Glomerular endothelial cell (primary cell): ENCODE measurements around the gene GSG1L. TPM values are rescaled to one million over a fixed set of nuclear protein-coding genes. Genes with fewer than 3 reads are reported as not detected.

Source experiments
- DNase-seq: peaks from one replicate; pipeline ENCODE4 v3.0.0-alpha.2; 2011; ENCODE audit warnings: low read depth, low spot score; ENCODE audit errors: extremely low read depth
- total RNA-seq: library from RNA; depleted of rRNA; stranded (reverse); fragments of >200 nt; gene quantifications from 2 replicates; pipeline ENCODE4 v1.2.3, GENCODE V29; 2015

The GSG1L gene
- total RNA-seq, 1 donor from 2014 or later = not detected

DNA sequence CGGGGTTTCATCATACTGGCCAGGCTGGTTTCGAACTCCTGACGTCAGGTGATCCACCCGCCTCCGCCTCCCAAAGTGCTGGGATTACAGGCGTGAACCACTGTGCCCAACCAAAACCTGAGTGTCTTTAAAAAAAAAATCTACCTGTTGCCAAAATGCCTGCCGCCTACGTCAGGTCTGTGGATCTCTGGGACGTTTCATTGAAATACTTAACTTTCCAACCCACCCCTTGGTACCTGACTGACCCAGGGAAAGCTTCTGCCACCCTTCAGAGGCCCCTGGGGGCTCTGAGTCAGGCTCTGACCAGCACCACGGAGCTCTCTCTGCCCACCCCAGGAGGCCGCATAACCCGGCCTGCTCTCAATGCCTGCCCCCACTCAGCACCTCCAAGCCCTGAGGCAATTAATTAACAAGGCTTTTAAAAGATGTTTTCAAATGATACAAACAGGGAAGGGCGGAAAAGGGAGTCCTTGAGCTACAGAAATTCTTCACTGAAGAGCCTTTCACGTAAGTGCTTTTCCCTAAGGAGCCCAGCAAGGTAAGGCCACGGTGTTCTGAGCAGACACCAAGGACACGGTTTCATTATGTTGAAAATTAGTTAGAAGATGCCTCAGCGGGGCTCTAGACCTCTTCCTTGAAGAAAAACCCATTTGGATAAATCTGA is 29.3 kb upstream of the GSG1L start:
- no peak for DNase-seq

DNA sequence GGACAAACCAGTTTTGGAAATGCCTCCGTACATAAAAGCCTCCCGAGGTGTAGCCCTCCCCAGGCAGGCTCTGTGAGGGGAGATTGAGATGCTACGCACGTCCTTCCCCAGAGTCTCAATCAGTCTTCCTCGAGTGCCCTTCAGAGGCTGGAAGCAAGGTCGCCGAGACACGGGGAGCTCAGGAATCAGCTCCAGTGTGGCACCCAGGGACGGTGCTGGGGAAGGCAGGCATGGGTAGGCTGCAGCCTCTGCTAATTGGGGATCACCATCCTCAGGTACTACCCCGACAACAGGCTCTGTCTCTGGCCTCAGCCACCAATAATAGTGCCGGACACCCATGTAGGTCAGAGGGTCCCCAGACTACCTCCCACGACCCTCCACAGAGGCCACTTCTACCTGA is 28.1 kb upstream of the GSG1L start:
- DNase-seq = no peak

- no peak for DNase-seq
Observed at GRCh38 chr16:28090646-28091377, 27.3 kb upstream of the GSG1L start.

DNA sequence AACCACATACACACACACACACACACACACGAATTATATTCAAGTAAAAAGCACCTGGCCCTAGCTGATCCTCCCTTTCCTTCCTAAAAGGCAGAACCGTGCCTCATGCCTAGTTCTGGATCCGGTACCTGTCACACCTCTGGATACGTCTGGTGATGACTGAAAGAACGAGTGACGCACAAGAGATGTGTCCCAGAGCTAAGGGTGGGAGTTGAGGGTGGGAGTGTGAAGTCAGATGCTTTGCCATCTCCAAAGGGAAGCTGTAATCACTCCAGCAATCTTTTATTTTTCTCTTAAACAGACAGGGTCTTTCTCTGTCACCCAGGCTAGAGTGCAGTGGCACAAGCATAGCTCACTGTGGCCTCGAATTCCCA is 26.5 kb upstream of the GSG1L start:
- DNase-seq = no peak

DNA sequence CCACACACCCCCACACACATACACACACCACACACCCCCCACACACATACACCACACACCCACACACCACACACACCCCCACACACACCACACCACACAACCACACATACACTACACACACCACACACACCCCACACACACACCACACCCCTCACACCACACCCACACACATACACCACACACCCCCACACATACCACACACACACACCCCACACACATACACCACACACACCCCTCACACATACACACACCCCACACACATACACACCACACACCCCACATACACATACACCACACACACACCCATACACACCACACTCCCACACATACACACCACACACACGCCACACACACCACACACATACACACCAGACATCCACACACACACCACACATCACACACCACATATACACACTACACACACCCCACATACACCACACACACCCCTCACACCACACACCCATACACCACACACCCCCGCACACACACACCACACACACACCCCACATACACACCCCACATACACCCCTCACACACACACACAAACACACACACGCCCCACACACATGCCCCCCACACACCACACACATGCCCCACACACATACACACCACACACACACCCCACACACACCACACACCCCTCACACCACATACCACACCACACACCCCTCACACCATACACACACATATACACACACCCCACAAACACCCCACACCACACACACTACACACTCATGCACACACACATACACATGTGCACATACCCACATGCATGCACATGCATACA is 25.9 kb upstream of the GSG1L start:
- DNase-seq = no peak

DNA sequence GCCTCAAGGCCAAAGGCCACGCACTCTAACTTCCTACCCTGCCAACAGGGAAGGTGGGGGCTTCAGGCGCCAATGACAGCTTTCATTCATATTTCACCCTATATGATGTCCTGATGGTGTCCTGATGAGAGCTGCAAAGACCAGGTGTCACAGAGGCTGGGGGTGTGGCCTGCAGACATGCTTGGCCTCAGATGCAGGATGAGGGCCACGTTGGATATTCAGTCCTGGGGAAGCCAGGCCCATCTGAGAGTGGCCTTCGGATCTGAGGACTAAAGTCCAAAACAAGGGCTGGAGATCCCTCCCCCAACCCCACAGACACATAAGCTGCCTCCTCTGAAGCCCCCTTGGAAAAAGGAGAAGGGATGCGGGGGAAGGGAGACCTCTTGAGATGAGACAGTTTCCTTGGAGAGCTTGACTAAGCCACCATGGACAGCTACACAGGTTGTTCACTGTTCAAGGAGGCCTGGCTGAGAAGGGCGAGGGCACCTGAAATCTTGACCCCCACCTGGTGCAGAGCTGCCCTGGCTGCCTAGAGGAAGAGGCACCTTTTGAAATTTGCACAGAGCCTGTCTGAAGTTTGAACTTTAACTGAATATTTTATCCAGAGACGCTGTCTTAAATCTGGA is 24.3 kb upstream of the GSG1L start:
- no peak for DNase-seq

GRCh38 chr16:28087140-28087660 is 23.7 kb upstream of the GSG1L start:
- no peak for DNase-seq

DNA sequence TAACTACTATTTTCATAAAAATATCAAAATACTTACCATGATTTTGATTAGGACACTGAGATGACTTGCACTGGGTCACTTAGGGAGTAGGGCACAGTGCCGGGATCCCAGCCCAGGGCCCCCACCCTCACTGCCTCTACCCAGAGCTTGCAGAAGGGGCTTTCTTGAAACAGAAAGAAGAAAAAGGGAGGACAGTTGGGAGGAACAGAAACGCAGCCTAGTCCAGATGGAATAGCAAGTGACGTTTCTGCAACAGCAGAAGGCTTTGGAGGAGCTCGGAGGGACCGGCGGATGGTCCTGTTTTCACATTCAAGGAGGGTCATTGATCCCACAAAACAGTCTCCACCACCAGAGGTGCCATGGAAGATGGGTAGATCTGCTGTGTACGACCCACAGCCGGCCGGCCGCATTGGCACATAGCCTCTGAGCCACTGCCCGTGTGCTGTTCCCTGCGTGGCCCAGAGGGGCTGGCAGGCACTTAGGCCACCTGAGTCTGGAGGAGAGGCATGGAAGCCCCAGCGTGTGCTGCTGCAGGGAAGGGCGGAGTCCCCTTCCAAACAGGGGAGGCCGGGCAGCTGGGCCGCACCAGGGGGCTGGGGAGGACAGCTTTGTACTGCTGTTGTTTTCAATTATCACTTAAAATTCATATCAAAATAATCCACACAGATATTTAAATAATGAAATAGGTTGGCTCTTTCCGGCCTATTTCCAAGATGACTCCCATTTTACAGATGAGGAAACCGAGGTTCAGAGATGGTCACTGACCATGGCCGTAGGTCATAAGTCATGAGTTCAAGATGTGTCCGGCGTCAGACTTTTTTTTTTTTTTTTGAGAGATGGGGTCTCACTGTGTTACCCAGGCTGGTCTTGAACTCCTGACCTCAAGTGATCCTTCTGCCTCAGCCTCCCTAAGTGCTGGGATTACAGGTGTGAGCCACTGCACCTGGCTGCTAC is 22.9 kb upstream of the GSG1L start:
- no peak for DNase-seq

- no peak for DNase-seq
Observed at GRCh38 chr16:28085389-28086171, 22.1 kb upstream of the GSG1L start.

DNA sequence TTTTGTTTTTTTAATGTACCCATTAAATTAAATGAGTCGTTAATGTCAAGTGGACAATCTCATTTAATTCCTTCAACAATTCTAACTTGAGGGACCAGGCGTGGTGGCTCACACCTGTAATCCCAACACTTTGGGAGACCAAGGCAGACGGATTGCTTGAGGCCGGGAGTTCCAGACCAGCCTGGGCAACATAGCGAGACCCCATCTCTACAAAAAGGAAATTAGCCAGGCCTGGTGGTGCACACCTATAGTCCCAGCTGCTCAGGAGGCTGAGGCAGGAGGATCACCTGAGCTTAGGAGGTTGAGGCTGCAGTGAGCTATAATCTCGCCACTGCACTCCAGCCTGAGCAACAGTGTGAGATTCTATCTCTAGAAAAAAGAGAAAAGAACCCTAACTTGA is 20.7 kb upstream of the GSG1L start:
- DNase-seq = no peak

DNA sequence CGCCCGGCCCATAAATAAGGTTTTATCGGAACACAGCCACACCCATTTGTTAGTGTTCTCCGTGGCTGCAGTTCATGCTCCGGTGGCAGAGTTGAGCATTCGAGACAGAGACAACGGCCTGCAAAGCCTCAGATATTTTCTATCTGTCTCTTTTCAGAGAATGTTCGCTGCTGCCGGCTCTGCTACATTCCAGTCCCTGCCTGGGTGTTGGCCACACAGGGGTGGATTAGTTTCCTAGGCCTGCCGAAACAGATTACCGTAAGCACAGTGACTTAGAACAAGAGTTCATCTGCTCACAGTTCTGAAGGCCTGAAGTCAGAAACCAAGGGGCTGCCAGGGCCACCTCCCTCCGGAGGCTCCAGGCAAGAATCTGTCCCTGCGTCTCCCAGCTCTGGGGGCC is 19.1 kb upstream of the GSG1L start:
- DNase-seq = no peak

GRCh38 chr16:28081391-28081968 is 18.0 kb upstream of the GSG1L start:
- DNase-seq = no peak

DNA sequence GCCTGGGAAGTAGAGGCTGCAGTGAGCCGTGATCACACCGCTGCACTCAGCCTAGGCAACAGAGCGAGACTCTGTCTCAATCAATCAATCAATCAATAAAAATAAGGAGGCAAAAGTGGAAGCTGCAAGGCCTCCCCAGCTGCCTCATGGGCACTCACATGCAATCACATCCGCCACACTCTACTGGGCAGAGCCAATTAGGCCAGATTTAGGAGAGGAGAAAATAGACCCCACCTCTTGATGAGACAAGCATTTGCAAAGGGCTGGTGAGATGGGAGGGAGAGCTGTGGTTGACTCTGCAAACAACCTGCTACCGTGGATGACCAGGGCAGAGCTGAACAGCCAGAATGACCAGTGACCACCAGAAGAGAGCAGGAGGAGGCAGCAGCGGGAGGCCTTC is 14.7 kb upstream of the GSG1L start:
- no peak for DNase-seq

- no peak for DNase-seq
Observed at GRCh38 chr16:28073836-28074235, 10.3 kb upstream of the GSG1L start.

GRCh38 chr16:28072087-28072486 is 8.6 kb upstream of the GSG1L start:
- no peak for DNase-seq

- no peak for DNase-seq
Observed at GRCh38 chr16:28069971-28070794, 6.7 kb upstream of the GSG1L start.

- no peak for DNase-seq
Observed at GRCh38 chr16:28068976-28069375, 5.5 kb upstream of the GSG1L start.
